ENCODE results near the gene LTV1. TPM values are rescaled to one million over a fixed set of nuclear protein-coding genes. Genes with fewer than 3 reads are reported as not detected.
A peak's percentile ranks its signal among the peaks of the same experiment; 100 is the strongest.

Gene LTV1
- total RNA-seq, 1 donor from 2014 or later = 17.0 TPM

GRCh38 chr6:143896126-143896860 lies 53.2 kb downstream of the LTV1 start:
- no peak for DNase-seq

GRCh38 chr6:143900358-143900757 lies 57.2 kb downstream of the LTV1 start:
- no peak for DNase-seq

GRCh38 chr6:143901885-143902750 lies 59.0 kb downstream of the LTV1 start:
- DNase-seq = peak; percentile 28

GRCh38 chr6:143902827-143903226 lies 59.7 kb downstream of the LTV1 start:
- DNase-seq = no peak

GRCh38 chr6:143911028-143911427 lies 67.9 kb downstream of the LTV1 start:
- DNase-seq = no peak

GRCh38 chr6:143912671-143913070 lies 69.5 kb downstream of the LTV1 start:
- DNase-seq = no peak

Other genes starting within 250 kb of the LTV1 start
- gene PHACTR2, start 165.4 kb upstream of the LTV1 start, total RNA-seq = 199 and 230 TPM in 2 replicates
- gene ZC2HC1B, start 21.1 kb downstream of the LTV1 start, total RNA-seq = not detected in 2 replicates
- 6.5 and 14.2 TPM in 2 replicates for gene PLAGL1, start 164.9 kb downstream of the LTV1 start, total RNA-seq